Measurements from ENCODE around the gene PLPP2.

DNA sequence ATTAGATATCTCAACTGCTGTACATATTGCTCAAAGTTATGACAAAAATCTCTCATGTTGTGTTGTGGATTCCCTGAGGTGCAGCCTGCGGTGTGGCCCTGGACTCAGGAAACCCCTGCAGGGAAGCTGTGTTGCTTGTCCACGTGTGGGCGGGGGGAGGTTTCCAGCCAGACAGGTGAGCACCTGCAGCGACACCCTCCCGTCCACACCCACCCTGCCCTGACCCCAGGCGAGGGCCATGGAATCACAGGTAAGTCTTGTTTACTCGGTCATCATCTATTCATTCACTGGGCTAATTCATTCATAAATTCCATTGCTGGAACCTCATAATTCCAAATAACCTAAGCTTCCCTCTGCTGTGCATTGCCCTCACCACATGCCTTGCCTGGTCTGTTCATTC lies 14.1 kb downstream of the PLPP2 start:
- no peak for TF ChIP-seq POLR2AphosphoS5 (IDR thresholded peaks at IDR 0.05; ENCODE audit: borderline replicate concordance, low read depth, low read length)
- TF ChIP-seq EZH2 (IDR thresholded peaks at IDR 0.05), result no peak
- no peak for TF ChIP-seq FOXP2 (optimal IDR thresholded peaks at IDR 0.05; ENCODE audit: control extremely low read depth, extremely low read length, insufficient read depth)
